Jurkat, Clone E6-1 (cell line): ENCODE results near the gene THSD7B.

Experiments
- DNase-seq: peaks from one replicate; pipeline ENCODE4 v3.0.0-alpha.2; 2011; ENCODE audit warnings: low read depth, low spot score
- H3K4me3 ChIP-seq: 2 replicates; pipeline ENCODE4 v1.5.1; 2011; ENCODE audit warnings: mild to moderate bottlenecking, low read length, control low read depth, moderate library complexity

The THSD7B gene

GRCh38 chr2:137178951-137179377 is 413.6 kb downstream of the THSD7B start:
- H3K4me3 ChIP-seq, result no peak overlapping the region
- DNase-seq, result no peak

- no peak overlapping the region for H3K4me3 ChIP-seq
- DNase-seq, result no peak
Measured at GRCh38 chr2:137179542-137179941, 414.2 kb downstream of the THSD7B start.

- H3K4me3 ChIP-seq, result no peak overlapping the region
- DNase-seq, result no peak
Measured at GRCh38 chr2:137180012-137180411, 414.7 kb downstream of the THSD7B start.

GRCh38 chr2:137181370-137181769 is 416.0 kb downstream of the THSD7B start:
- H3K4me3 ChIP-seq, result no peak overlapping the region
- no peak for DNase-seq

GRCh38 chr2:137182071-137182470 is 416.7 kb downstream of the THSD7B start:
- H3K4me3 ChIP-seq, result no peak overlapping the region
- DNase-seq, result no peak

GRCh38 chr2:137183206-137183898 is 418.0 kb downstream of the THSD7B start:
- H3K4me3 ChIP-seq, result no peak overlapping the region
- DNase-seq, result no peak

GRCh38 chr2:137185378-137186078 is 420.2 kb downstream of the THSD7B start:
- no peak overlapping the region for H3K4me3 ChIP-seq
- DNase-seq, result no peak

GRCh38 chr2:137187216-137187615 is 421.9 kb downstream of the THSD7B start:
- H3K4me3 ChIP-seq, result no peak overlapping the region
- peak; percentile 7 for DNase-seq

- DNase-seq, result no peak
- H3K4me3 ChIP-seq, result no peak overlapping the region
Measured at GRCh38 chr2:137190411-137191195, 425.3 kb downstream of the THSD7B start.

- no peak overlapping the region for H3K4me3 ChIP-seq
- DNase-seq, result no peak
Measured at GRCh38 chr2:137192366-137193310, 427.3 kb downstream of the THSD7B start.

GRCh38 chr2:137193401-137193800 is 428.1 kb downstream of the THSD7B start:
- no peak for DNase-seq
- no peak overlapping the region for H3K4me3 ChIP-seq

GRCh38 chr2:137194111-137194510 is 428.8 kb downstream of the THSD7B start:
- no peak overlapping the region for H3K4me3 ChIP-seq
- DNase-seq, result no peak

- no peak for DNase-seq
- H3K4me3 ChIP-seq, result no peak overlapping the region
Measured at GRCh38 chr2:137199751-137200150, 434.4 kb downstream of the THSD7B start.

GRCh38 chr2:137202318-137202717 is 437.0 kb downstream of the THSD7B start:
- no peak overlapping the region for H3K4me3 ChIP-seq
- no peak for DNase-seq

- H3K4me3 ChIP-seq, result no peak overlapping the region
- no peak for DNase-seq
Measured at GRCh38 chr2:137205324-137205723, 440.0 kb downstream of the THSD7B start.

GRCh38 chr2:137206069-137206468 is 440.7 kb downstream of the THSD7B start:
- H3K4me3 ChIP-seq, result no peak overlapping the region
- DNase-seq, result no peak

GRCh38 chr2:137207030-137207429 is 441.7 kb downstream of the THSD7B start:
- no peak overlapping the region for H3K4me3 ChIP-seq
- DNase-seq, result no peak

- DNase-seq, result no peak
- no peak overlapping the region for H3K4me3 ChIP-seq
Measured at GRCh38 chr2:137208431-137208891, 443.1 kb downstream of the THSD7B start.

GRCh38 chr2:137210039-137210438 is 444.7 kb downstream of the THSD7B start:
- no peak for DNase-seq

More at GRCh38 chr2:137210039-137210438, 444.7 kb downstream of the THSD7B start:
- no peak overlapping the region for H3K4me3 ChIP-seq
